NCI-H2171 (cell line): ENCODE measurements around the gene SPINK8.
A peak's percentile ranks its signal among the peaks of the same experiment; 100 is the strongest.
"Not testable (repeated sequence)": the region's sequence is repeated elsewhere in the genome, so short reads cannot be mapped to it uniquely, and the experiment has no call there.

ENCODE experiments used
- DNase-seq: peaks from one replicate; lab custom pipeline; 2025; lab: John Stamatoyannopoulos, UW

The SPINK8 gene

DNA sequence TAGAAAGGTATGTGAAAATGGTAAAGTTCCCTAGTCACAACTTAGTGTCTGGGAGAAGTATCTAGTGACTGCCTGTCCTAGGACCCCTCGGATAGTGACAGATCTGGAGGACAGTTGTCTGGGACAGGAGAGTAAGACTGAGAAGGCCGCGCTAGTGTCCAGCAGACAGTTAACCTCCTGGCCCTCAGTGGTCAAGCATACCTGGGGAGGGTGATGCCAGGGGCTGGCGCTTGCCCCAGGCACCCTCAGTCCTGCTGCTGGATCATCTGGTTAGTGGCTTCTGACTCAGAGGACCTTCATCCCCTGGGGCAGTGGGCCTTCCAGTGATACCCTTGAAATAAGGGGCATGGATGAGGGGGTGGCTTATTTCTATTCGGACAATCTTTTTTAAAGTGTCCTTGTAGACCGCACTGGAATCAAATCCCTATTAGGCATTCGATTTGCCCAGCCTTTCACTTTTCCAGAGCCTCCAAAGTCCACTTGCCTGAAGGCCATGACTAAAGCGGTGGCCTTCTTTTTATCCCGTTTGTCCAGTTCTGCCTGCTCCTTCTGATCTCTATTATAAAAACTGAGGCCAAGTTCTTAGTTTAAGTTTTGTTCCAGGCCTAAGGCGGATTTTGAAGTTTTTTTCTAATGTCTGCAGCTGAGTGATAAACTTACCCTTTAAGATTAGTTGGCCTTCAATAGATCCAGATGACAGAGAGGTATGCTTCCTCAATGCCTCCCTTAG is 1.6 kb downstream of the SPINK8 start:
- DNase-seq: not testable (repeated sequence)

- DNase-seq: no peak
Observed at GRCh38 chr3:48320996-48321395, 12.5 kb downstream of the SPINK8 start.

DNA sequence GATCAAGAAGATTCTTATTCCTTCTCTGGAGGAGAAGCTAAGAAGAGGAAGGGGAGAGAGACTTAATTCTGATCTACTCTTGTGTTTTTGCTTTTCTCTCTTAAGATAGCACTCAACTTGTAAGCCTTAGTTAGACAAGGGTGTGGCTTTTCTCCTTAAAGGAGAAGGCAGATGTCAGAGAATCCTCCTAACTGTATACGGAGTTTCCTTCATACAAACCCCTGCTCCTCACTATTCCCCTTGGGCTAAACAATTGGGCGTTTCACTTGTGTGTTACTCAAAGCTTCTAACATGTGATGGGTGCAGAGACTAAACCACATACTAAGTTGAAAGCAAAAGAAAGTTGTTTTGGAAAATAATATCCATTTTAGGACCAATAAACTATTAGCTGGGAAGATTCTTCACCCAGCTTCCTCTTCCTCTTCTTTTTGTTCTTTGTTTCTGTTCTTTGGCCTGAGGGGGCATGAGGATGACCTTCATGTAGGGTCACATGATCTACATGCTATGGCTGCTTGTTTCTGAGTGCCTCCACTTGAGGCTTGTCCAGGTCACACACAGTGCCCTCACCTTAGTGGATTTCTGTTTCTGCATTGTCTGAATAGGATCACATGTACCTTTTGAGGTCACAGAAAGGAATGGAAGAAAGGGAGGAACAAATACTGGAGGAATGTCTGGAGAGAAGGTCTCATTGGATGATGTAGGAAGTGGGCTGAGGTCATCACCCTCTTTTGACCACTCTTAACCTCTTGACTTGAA is 14.6 kb downstream of the SPINK8 start:
- no peak for DNase-seq

GRCh38 chr3:48314542-48314941 is 18.9 kb downstream of the SPINK8 start:
- no peak for DNase-seq

DNA sequence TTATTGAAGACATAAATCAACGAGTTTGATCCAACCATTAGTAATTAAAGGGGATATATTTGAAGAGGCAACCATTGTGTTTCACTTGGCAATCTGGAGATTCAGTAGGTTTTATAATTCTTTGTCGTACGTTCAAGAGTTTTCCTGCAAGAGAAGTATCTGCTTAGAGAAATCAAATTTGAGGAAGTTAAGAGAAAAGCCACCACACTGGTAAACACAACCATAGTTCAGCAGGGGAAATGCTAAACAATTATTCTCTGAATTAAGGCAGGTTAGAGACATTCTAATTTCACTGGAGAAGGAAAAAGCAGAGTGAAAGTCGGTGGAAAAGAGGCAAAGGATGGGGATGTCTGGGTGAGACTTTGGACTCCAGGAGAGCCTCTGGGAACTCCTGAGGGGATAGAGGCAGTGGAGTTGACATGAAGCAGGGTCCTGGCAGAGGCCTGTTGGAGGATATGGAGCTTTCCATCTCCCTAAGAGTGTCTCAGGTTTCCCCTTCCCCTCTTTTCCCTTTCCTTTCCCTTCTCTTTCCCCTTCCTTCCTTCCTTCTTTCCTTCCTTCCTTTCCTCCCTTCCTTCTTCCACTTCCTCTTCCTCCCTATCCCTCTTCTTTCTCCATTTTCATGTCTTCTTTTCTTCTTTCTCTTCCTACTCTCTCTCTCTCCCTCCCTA is 26.5 kb downstream of the SPINK8 start:
- no peak for DNase-seq

DNA sequence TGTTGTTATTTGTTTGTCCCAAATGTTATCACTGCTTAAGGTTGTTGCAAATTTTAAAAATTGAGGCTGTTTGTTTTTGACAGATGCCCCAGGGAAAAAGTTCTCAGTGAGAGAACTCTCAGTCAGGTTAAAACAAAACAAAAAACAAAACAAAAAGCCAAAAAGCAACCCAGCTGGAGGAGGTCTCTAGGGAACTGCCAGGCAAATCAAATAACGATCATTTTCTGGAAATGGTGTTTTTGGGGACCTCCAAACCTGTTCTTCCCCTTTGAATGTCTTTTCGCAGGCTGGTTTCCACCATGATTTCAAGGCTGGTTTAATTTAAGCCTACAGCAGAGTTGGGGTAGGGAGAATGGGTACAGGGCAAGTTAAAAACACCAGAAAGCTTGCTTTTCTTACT is 27.2 kb downstream of the SPINK8 start:
- DNase-seq: no peak

DNA sequence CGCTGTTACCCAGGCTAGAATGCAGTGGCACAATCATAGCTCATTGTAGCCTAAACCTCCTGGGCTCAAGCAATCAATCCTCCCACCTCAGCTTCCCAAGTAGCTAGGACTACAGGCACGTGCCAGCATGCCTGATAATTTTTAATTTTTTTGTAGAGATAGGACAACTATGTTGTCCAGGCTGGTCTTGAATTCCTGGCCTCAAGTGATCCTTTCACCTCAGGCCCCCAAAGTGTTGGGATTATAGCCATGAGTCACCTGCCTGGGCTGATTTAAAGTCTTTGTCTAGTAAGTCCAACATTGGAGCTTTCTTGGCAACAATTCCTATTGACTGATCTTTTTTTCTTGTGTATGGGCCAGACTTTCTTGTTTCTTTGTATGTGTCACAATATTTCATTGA is 28.1 kb downstream of the SPINK8 start:
- DNase-seq: no peak

DNA sequence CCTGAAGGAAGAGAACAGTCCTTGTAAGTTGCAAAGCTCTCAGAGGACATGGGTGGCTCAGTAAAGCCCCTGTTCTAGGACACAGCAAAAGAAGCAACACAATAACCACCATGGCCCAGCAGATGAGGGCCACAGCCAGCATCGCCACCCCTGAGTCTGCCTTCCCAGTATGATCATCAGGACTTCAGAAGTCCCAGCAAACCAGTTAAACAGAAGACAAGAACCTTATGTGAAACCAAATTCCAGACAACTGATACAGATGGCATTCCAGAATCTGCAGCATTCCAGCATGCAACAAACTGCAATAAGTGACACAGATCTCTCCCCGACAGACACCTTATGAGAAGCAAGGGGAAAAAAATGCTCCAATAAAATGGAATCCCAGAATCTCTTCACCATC is 30.4 kb downstream of the SPINK8 start:
- no peak for DNase-seq

DNA sequence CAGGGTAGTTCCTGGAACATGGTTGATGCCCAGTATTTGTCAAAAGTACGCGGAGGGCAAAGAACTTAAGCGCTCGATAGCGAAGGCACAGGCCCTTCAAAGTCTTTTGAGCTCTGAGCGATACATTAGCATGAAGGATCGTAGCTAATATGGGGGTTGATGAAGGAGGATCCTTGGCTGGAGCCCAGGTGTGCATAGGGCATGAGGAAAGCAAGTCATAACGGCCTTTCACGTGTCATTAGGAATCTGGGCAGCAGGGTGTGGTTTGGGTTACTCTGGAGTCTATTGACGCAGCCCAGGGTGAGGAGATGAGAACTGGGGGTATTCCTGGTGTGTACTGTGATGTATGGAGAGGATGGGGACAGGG is 31.7 kb downstream of the SPINK8 start:
- DNase-seq: peak; percentile 2

DNA sequence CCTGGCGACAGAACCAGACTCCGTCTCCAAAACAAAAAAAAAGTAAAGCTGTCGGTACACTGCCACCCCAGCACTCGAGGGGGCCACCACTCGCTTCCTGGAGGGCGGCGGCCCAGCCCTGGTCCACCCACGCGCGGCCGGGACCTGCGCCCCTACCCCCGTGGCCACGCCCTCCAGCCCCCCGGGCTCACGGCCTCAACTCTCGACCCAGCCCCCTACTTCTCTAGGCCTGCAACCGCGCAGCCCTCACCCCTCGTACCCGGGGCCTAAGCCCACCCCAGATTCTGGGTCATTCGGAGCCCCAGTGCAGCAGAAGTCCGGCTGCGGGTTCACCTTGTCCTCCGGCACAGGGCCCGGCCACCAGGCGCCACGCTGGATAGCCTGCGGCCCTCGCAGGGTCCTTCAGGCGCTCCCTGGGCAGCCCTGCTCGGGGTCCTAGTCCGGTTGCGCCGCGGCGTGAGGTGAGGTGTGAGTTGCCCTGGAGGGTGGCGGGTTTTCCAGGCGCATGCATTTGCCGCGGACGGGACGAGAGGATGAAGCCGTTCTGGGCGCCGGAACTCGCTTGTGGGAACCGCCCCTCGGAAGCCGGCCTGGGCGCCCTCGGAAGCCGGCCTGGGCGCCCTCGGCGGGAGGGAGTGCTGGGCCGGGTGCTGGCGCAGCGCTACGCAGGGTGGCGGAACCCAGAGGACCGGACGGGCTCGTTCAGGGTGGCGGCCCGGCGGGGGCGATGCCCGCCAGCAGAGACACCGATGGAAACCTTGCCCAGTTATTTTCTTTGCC is 32.3 kb downstream of the SPINK8 start, which contains the start of gene NME6:
NME6 (minus strand) TSS at position 348 of the 780 bp plus-strand sequence.
- peak; percentile 78 for DNase-seq

DNA sequence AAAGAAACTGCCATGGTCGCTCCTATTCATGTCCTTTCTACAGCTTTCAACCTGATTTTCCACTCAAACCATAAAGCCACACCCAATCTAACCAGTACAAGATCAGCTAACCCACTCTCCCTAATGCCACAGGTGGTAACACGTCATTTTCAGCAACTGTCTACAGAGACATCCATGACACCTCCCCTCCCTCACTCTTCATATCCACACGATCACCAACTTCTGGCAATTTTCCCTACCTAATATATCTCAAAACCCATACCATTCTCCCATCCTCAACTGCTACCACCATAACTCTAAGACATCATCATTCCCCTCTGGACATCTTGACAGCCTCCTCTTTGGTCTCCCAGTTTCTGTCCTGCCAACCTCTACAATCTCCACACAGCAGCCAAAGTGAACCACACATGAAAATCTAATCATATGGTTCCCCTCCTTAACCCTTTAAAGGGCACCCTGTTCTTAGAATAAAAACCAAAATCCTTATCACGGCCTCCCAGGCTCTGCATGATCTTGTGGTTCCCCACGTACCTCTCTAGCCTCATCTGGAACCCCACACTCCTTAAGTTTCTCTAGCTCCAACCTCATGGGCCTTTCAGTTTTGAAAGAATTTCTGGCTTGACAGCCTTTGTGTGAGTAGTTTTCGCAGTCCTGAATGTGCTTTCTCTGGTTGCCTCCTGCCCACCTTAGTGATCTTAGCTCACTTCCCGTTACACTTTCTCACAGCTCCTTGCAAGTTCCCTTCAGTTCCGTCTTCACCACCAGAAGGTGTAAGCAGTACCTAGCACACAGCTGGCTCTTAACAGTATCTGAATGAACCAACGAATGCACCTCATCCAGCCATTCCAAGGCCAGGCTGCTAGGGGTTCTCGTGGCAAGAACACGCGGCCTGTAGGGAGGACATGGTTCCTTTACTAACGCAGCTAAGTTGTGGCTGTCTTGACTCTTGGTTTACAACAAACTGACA is 33.4 kb downstream of the SPINK8 start:
- DNase-seq: no peak

DNA sequence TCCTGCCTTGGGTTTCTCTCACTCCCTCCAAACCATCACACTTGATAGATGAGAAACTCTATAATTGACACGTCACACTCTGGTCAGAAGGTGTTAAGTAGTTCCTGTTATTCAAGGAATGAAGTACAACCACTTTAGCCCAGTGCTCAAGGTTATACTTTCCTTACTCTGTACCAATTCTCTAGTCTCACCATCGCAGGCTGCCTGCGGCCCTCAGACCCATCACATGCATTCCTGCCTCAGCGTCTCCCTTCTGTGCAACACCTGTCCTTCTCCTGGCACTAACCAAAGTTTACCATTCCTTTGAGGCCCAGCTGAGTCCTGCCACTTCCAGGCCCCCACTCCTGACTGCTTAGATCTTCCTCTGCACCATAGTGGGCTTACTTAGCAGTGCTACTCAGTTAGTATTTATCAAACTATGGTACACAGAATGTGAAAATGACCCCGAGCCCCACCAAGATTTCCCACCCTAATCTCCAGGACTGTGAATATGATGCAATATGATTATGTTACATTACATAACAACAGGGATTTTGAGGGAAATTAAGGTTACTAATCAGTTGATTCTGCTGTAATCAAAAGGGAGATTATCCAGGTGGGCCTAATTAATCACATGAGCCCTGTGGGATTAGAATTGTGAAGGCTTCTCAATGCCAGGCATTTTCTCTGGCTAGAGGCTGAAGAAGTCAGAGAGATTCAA is 36.2 kb downstream of the SPINK8 start:
- no peak for DNase-seq

DNA sequence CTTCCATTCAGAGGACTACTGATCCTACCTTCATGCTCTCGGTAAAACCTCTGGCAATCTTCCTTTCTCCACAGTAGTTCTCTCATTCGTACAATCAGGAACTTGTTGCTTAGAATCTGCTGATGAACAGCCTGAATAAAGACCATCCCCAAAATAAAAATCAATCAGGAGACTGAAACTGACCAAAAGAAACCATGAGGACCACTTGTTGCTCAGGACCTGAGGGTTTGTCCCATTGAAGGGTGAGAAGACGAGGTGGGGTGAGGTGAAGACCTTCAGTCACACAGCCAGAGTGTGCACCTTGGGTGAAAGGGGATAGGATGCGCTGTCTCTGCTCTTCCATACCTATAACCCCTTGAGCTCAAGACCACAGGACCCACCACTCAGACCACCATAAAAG is 36.8 kb downstream of the SPINK8 start:
- DNase-seq: no peak

- DNase-seq: no peak
Observed at GRCh38 chr3:48294611-48295263, 38.7 kb downstream of the SPINK8 start.

DNA sequence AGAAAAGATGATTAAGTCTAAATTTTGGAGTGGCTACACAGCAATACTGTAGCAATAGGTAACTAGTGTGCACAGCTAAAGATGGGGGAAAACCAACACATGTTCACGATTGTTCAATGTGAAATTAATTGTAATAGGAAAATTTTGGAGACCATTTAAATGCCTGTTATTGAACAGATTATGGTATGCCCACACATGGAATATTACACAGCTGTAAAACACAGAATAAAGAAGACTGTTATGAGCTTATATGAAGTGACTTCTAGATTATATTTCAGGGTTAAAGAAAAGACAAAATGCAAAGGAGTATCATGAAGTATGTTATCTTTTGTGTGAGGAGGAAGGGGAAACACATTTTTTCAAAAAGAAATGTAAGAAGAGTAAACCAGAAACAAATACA is 43.8 kb downstream of the SPINK8 start:
- DNase-seq: no peak

DNA sequence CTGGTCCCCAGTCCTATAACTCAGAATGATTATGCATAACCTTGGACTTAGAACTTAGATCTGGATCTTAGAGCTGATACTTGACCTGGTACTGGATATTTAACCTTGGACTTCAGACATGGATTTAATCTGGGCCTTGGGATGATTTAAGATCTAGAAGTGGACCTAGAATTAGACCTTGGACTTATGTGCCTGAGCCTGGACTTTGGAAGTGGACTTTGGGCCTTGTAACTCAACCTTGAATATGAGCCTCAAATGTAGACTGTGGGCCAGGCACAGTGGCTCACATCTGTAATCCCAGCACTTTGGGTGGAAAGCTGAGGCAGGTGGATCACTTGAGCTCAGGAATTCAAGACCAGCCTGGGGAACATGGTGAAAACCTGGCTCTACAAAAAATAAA is 46.4 kb downstream of the SPINK8 start:
- no peak for DNase-seq

GRCh38 chr3:48286308-48286707 is 47.2 kb downstream of the SPINK8 start:
- no peak for DNase-seq

- DNase-seq: no peak
Observed at GRCh38 chr3:48285675-48286074, 47.8 kb downstream of the SPINK8 start.

DNA sequence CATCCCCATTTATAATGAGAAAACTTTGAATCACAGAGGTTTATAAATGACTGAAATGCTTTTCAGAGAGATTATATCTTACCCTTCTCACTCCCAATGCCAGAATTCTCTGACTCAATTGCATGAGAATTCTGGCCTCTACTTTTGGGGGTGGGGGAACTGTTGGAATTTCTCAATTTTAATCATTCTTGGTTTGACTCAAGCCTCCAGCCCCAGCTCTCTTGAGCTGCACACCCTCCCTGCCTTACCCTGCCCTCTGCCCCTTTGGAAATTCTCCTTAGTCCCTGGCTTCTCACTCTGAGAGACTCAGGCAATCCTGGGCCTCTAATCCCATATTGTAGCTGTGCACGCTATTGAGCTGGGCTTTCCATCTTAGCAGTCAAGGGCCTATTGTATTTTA is 48.3 kb downstream of the SPINK8 start:
- no peak for DNase-seq

DNA sequence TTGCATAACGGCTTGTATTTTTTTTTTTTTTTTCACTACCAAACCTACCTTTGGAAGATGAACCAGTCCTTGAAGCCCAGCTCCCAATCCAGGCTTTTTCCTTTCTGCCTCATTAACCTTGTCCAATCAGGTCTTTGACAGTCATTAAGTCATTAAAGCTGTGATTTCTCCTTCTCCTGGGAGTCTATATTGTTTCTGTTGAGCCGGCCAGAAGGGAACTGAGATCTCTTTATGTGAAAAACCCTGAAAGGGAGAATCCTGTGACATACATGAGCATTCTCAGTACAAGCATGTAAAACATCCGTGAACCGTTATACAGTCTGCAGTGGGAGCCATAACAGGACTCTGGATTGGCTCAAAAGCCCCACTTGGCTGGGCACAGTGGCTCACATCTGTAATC is 52.6 kb downstream of the SPINK8 start:
- DNase-seq: no peak
